GM12878 (cell line): ENCODE results near the gene KANSL3. TPM values are rescaled to one million over a fixed set of nuclear protein-coding genes. Genes with fewer than 3 reads are reported as not detected.

Source experiments
- ATAC-seq: fragments of 200-7000 bp; cut with Tn5 transposase; 3 replicates; pipeline ENCODE4 v1.9.1; 2020; ENCODE audit warnings: mild to moderate bottlenecking, moderate library complexity
- BruUV-seq: library from RNA; stranded (reverse); fragments of 400-500 nt; replicated peaks from 2 replicates; lab custom pipeline; 2021; lab: Mats Ljungman, UMichigan
- CTCF ChIA-PET: fragments of 300-600 bp; sonication (Branson Sonifier 250); formaldehyde crosslinking; extraction: SDS; loops from one replicate; lab custom pipeline; 2021; ENCODE audit warnings: inconsistent platforms; lab: Yijun Ruan, JAX
- POLR2A ChIA-PET: fragments of 350-600 bp; formaldehyde crosslinking; extraction: SDS; loops from one replicate; lab custom pipeline; 2021; ENCODE audit warnings: inconsistent platforms; lab: Charles Lee
- RAD21 ChIA-PET: fragments of 300-600 bp; sonication (Branson Sonifier 250); formaldehyde crosslinking; loops from one replicate; lab custom pipeline; 2023; ENCODE audit warnings: antibody characterized with exemption; ENCODE audit not compliant: unreplicated experiment; lab: Charles Lee
- SMC1A ChIA-PET: fragments of 300-600 bp; sonication (Branson Sonifier 250); formaldehyde crosslinking; loops from one replicate; lab custom pipeline; 2023; ENCODE audit not compliant: unreplicated experiment, uncharacterized antibody; lab: Charles Lee
- DNase-seq: peaks from one replicate; pipeline ENCODE4 v3.0.0-alpha.2; 2011; ENCODE audit warnings: low read depth, low spot score
- FAIRE-seq: peaks from 3 replicates; lab custom pipeline; 2011; peaks lifted over from hg19 to GRCh38; lab: Jason Lieb, UNC
- H2AFZ ChIP-seq: 2 replicates; pipeline ENCODE4 v1.6.0; 2011; ENCODE audit warnings: low read depth, low read length, control low read depth; ENCODE audit not compliant: control insufficient read depth
- H3K27ac ChIP-seq: 2 replicates; pipeline ENCODE4 v1.5.1; 2011; ENCODE audit warnings: control low read depth; ENCODE audit not compliant: control insufficient read depth, insufficient read depth
- H3K27me3 ChIP-seq, 2 experiments: replicated peaks in 1 of 2; 2 replicates each; pipeline versions ENCODE4 v1.6.0 to v1.6.1; 2011; ENCODE audit warnings: low read length in 1 of 2; ENCODE audit not compliant: control insufficient read depth in 2 of 2, insufficient read depth in 2 of 2
- H3K36me3 ChIP-seq, 2 experiments: 2 replicates each; pipeline ENCODE4 v1.5.1; 2011; ENCODE audit warnings: low read length in 1 of 2; ENCODE audit not compliant: control insufficient read depth in 2 of 2, insufficient read depth in 2 of 2
- H3K4me1 ChIP-seq: 2 replicates; pipeline ENCODE4 v1.6.1; 2011; ENCODE audit warnings: mild to moderate bottlenecking, low read length, moderate library complexity, mixed read lengths; ENCODE audit not compliant: control insufficient read depth, insufficient read depth
- H3K4me2 ChIP-seq: 2 replicates; pipeline ENCODE4 v1.6.0; 2011; ENCODE audit warnings: control low read depth; ENCODE audit not compliant: control insufficient read depth, insufficient read depth
- H3K4me3 ChIP-seq: fragments of 200-600 bp; sonication (generic); 2 replicates; pipeline ENCODE4 v1.5.1; 2016
- H3K79me2 ChIP-seq: 2 replicates; pipeline ENCODE4 v1.6.0; 2011; ENCODE audit warnings: low read length; ENCODE audit not compliant: control insufficient read depth, insufficient read depth
- H3K9ac ChIP-seq: 2 replicates; pipeline ENCODE4 v1.8.0; 2011; ENCODE audit warnings: low read length, control low read depth, mixed read lengths; ENCODE audit not compliant: control insufficient read depth, insufficient read depth
- H3K9me3 ChIP-seq: replicated peaks from 3 replicates; pipeline ENCODE4 v1.5.1; 2011; ENCODE audit warnings: mild to moderate bottlenecking, low read length; ENCODE audit not compliant: control insufficient read depth, insufficient read depth
- H4K20me1 ChIP-seq: 2 replicates; pipeline ENCODE4 v1.6.0; 2011; ENCODE audit not compliant: control insufficient read depth, insufficient read depth
- FOXK2 ChIP-seq: fragments of 450-650 bp; IDR thresholded peaks from 2 replicates; pipeline ENCODE4 v1.6.1; 2017; ENCODE audit warnings: mild to moderate bottlenecking, moderate library complexity
- NRF1 ChIP-seq: conservative IDR thresholded peaks from 2 replicates; pipeline ENCODE4 v1.6.1; 2011; ENCODE audit warnings: mild to moderate bottlenecking, low read depth, low read length, improper control_type of control experiment
- RFX5 ChIP-seq: IDR thresholded peaks from 2 replicates; pipeline ENCODE4 v1.6.1; 2011; ENCODE audit warnings: low read depth, low read length, improper control_type of control experiment
- SIN3A ChIP-seq: IDR thresholded peaks from 2 replicates; pipeline ENCODE4 v1.6.1; 2012; ENCODE audit warnings: low read depth, low read length, improper control_type of control experiment
- SMAD5 ChIP-seq: IDR thresholded peaks from 2 replicates; pipeline ENCODE4 v1.6.1; 2016; ENCODE audit warnings: antibody characterized with exemption, low read depth
- TARDBP ChIP-seq: IDR thresholded peaks from 2 replicates; pipeline ENCODE4 v1.6.1; 2016; ENCODE audit warnings: borderline replicate concordance
- ZNF207 ChIP-seq: fragments of 450-650 bp; IDR thresholded peaks from 2 replicates; pipeline ENCODE4 v1.6.1; 2014; ENCODE audit warnings: antibody characterized with exemption, mild to moderate bottlenecking, borderline replicate concordance
- WGBS: methylation state at CpG from one replicate; pipeline ENCODE4 v1.1.6; 2016; ENCODE audit warnings: low lambda C conversion rate; ENCODE audit not compliant: insufficient replicate concordance, insufficient coverage; ENCODE audit errors: missing lambda C conversion rate; 5-methylcytosine and 5-hydroxymethylcytosine counted together
- in situ Hi-C: fragments of 300-500 bp; cut with MboI; formaldehyde crosslinking; loops from 9 replicates; pipeline ENCODE4 v1.14.3; 2018; ENCODE audit warnings: mixed read lengths
- intact Hi-C: fragments of 100-400 bp; cut with micrococcal nuclease; formaldehyde crosslinking; loops from one replicate; pipeline ENCODE4 v1.14.2; 2022; ENCODE audit not compliant: unreplicated experiment
- polyA plus RNA-seq, 11 experiments: library from polyadenylated mRNA; depleted of rRNA in 4 of 11; unstranded in 6 of 11; stranded (reverse) in 5 of 11; fragments of >200 nt; fragmentation: Nextera tagmentation in 4 of 11; fragmentation: Illumina TruSeq in 1 of 11; extraction: Ambion mirVana in 4 of 11; extraction: Trizol in 1 of 11; gene quantifications; 1 replicate in 1 of 11; 2 replicates in 10 of 11; pipeline versions ENCODE4 v1.2.1 to v1.2.3, GENCODE V29; 2011 to 2016; ENCODE audit warnings: inconsistent platforms in 2 of 11, missing spikeins in 2 of 11, low read depth in 1 of 11
- total RNA-seq, 4 experiments: library from RNA; depleted of rRNA in 3 of 4; stranded (reverse); fragments of >200 nt in 3 of 4; fragmentation: Illumina TruSeq in 1 of 4; extraction: Trizol in 1 of 4; gene quantifications; 2 replicates each; pipeline versions ENCODE4 v1.2.1 to v1.2.3, GENCODE V29; 2013 to 2021
- TF ChIP-seq, protein P1 (sequence below): fragments of 450-650 bp; conservative IDR thresholded peaks from 2 replicates; pipeline ENCODE4 v1.6.1; 2017; ENCODE audit warnings: mild to moderate bottlenecking, moderate library complexity
- TF ChIP-seq, protein P2 (sequence below): IDR thresholded peaks from 2 replicates; pipeline ENCODE4 v1.6.1; 2012; ENCODE audit warnings: low read depth, low read length, improper control_type of control experiment

KANSL3 gene
- total and polyA plus RNA-seq, 10 of the 15 experiments (the other 5 are each of a cell fraction or from before 2014, with no cell fraction given), result 5.6 to 25.9 (median 16.7) TPM

DNA sequence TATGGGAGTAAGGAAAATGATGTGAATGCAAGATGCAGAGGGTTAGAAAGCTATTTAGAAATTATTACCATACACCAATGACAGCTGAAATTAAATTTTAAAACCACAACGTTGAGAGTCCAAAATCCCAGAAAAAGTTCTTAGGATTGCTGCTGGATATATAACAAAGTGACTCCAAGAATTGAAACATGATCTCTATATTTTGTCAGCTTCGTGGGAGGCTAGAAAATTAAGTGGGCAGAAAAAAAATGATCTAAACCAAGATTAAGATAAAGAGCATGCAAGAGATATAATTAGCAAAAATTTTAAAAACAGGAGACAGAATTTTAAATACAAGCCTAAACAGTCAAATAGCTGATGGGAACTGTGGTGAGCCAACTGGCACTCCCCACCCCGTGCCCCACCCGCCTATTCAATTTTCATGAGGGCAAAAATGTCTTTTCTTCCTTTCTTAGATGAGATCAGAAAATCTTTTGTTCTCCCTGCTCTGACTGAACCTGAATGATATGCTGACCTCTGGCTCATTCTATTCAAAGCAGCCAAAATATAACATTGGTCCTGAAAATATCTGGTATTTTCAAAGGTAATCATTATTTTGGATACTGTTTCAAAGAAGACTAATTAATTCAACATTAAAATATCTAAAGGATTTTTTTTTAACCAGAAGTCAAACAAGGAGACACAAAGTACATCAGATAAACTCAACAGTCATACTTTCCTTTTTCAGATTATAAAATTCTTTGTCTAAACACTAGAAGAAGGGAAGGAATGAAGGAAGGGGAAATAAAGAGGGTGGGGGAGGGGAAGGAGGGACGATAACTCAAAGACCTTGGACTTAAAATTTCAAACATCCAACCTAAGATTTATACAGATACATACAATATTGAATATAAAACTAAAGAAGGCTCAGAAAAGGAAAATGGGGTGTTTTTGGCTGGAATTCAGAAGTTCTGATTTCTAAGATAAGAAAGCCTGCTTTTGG lies 12.2 kb downstream of the KANSL3 start:
- DNase-seq, result no peak
- TF ChIP-seq ZNF207 (no peak), FOXK2 (no peak), SIN3A (no peak), SMAD5 (no peak), RFX5 (no peak), TARDBP (no peak), NRF1 (no peak)
- TF ChIP-seq, protein P1, sequence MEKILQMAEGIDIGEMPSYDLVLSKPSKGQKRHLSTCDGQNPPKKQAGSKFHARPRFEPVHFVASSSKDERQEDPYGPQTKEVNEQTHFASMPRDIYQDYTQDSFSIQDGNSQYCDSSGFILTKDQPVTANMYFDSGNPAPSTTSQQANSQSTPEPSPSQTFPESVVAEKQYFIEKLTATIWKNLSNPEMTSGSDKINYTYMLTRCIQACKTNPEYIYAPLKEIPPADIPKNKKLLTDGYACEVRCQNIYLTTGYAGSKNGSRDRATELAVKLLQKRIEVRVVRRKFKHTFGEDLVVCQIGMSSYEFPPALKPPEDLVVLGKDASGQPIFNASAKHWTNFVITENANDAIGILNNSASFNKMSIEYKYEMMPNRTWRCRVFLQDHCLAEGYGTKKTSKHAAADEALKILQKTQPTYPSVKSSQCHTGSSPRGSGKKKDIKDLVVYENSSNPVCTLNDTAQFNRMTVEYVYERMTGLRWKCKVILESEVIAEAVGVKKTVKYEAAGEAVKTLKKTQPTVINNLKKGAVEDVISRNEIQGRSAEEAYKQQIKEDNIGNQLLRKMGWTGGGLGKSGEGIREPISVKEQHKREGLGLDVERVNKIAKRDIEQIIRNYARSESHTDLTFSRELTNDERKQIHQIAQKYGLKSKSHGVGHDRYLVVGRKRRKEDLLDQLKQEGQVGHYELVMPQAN, result no peak
- TF ChIP-seq, protein P2, sequence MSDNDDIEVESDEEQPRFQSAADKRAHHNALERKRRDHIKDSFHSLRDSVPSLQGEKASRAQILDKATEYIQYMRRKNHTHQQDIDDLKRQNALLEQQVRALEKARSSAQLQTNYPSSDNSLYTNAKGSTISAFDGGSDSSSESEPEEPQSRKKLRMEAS, result no peak
- Histone ChIP-seq H3K79me2 (no peaks in the 10 kb centered on the region), H3K9ac (no peak overlapping the region), H3K36me3 (peaks cover 2 to 24% of the 10 kb centered on the region in 2 experiments; a peak in 3 of 4 replicates), H3K27ac (no peak overlapping the region), H3K9me3 (no peaks in the 10 kb centered on the region), H3K27me3 (no peaks in the 10 kb centered on the region), H4K20me1 (no peaks in the 10 kb centered on the region), H2AFZ (no peak overlapping the region), H3K4me1 (no peaks in the 10 kb centered on the region), H3K4me3 (no peak overlapping the region), H3K4me2 (no peak overlapping the region)
- CTCF ChIA-PET, result interaction anchor here (0.8 to 1.3 kb wide), 2 partner anchors 149 to 314 kb away, joined by 3 read pairs; no protein-coding TSS in a partner anchor
- RAD21 ChIA-PET, result no interaction called here
- FAIRE-seq, result no peak
- ATAC-seq, result no peak
- in situ Hi-C loops, result no loop called here
- 96% methylated on average over 5 of the region's 5 CpGs for WGBS
- intact Hi-C loops, result no loop called here
- POLR2A ChIA-PET, result no interaction called here
- no TSS peak for BruUV-seq
- SMC1A ChIA-PET, result interaction anchor here (0.6 to 1.0 kb wide), 2 partner anchors 136 to 328 kb away, joined by 3 read pairs; no protein-coding TSS in a partner anchor
